OCI-LY1 (cell line): Measurements from ENCODE around the gene BNC1.
"Not testable (repeated sequence)": the region's sequence is repeated elsewhere in the genome, so short reads cannot be mapped to it uniquely, and the experiment has no call there.

Experiments used
- CTCF ChIP-seq: fragments of 200-600 bp; sonication (generic), shearing (Covaris generic); IDR thresholded peaks from 2 replicates; pipeline ENCODE4 v1.5.1; 2017; ENCODE audit warnings: mild to moderate bottlenecking, antibody characterized with exemption, low read length, moderate library complexity, mixed read lengths
- EZH2 ChIP-seq: fragments of 200-600 bp; sonication (generic), shearing (Covaris generic); IDR thresholded peaks from 2 replicates; pipeline ENCODE4 v1.8.0; 2017; ENCODE audit warnings: borderline replicate concordance, mixed run types, mild to moderate bottlenecking, antibody characterized with exemption, low read length, moderate library complexity, mixed read lengths

GRCh38 chr15:83262181-83262580, 22.3 kb downstream of the BNC1 start:
- not testable (repeated sequence) for TF ChIP-seq CTCF, EZH2
